HCT116 (cell line): Measurements from ENCODE around the gene HGFAC. TPM values are rescaled to one million over a fixed set of nuclear protein-coding genes. Genes with fewer than 3 reads are reported as not detected.

Experiments used
- ATAC-seq: fragments of 200-7000 bp; cut with Tn5 transposase; 2 replicates; pipeline ENCODE4 v1.9.1; 2020; ENCODE audit warnings: mild to moderate bottlenecking, moderate library complexity
- BruUV-seq: library from RNA; stranded (reverse); fragments of 400-500 nt; replicated peaks from 2 replicates; lab custom pipeline; 2021; lab: Mats Ljungman, UMichigan
- CTCF ChIA-PET: fragments of 300-600 bp; sonication (Branson Sonifier 250); formaldehyde crosslinking; loops from one replicate; lab custom pipeline; 2021; ENCODE audit warnings: antibody characterized with exemption; lab: Charles Lee
- POLR2A ChIA-PET: fragments of 300-600, 350-600 bp; sonication (Branson Sonifier 250); formaldehyde crosslinking; loops from one replicate; lab custom pipeline; 2021; ENCODE audit warnings: antibody characterized with exemption; lab: Charles Lee
- RAD21 ChIA-PET, 2 experiments: fragments of 300-600 bp; sonication (Branson Sonifier 250); formaldehyde crosslinking; loops; one replicate each; lab custom pipeline; 2023; ENCODE audit warnings: low total read pairs in 2 of 2; ENCODE audit not compliant: uncharacterized antibody in 2 of 2, unreplicated experiment in 2 of 2, low non-redundant PET in 1 of 2; lab: Charles Lee
- DNase-seq: peaks from one replicate; pipeline ENCODE4 v3.0.0-alpha.2; 2010; ENCODE audit warnings: low read depth, low spot score
- H2AFZ ChIP-seq: fragments of 200-600 bp; shearing (Covaris generic), sonication (generic); 2 replicates; pipeline ENCODE4 v1.6.1; 2017; ENCODE audit warnings: low read depth, mixed run types, mixed read lengths, antibody characterized with exemption, low read length; ENCODE audit not compliant: poor library complexity, severe bottlenecking
- H3K27ac ChIP-seq: 2 replicates; pipeline ENCODE4 v1.5.1; 2012; ENCODE audit warnings: low read depth, low read length
- H3K27me3 ChIP-seq: fragments of 200-600 bp; sonication (generic); 2 replicates; pipeline ENCODE4 v1.6.1; 2016; ENCODE audit warnings: mixed run types, low read length, mixed read lengths; ENCODE audit not compliant: insufficient read depth
- H3K36me3 ChIP-seq, 2 experiments: fragments of 200-500 bp in 1 of 2; fragments of 200-600 bp in 1 of 2; sonication (Bioruptor generic) in 1 of 2; sonication (generic) in 1 of 2; 2 replicates each; pipeline versions ENCODE4 v1.5.1 to v1.6.1; 2014 to 2016; ENCODE audit warnings: low read length in 2 of 2, inconsistent platforms in 1 of 2, mixed read lengths in 1 of 2, mixed run types in 1 of 2; ENCODE audit not compliant: insufficient read depth in 2 of 2, control insufficient read depth in 1 of 2
- H3K4me1 ChIP-seq, 2 experiments: fragments of 200-600 bp in 1 of 2; sonication (generic) in 1 of 2; 2 replicates each; pipeline versions ENCODE4 v1.5.1 to v1.6.1; 2012 to 2017; ENCODE audit warnings: low read length in 2 of 2, inconsistent platforms in 1 of 2, mild to moderate bottlenecking in 1 of 2, mixed read lengths in 1 of 2, mixed run types in 1 of 2, moderate library complexity in 1 of 2; ENCODE audit not compliant: insufficient read depth in 2 of 2, control insufficient read depth in 1 of 2
- H3K4me2 ChIP-seq: fragments of 200-600 bp; sonication (generic); 2 replicates; pipeline ENCODE4 v1.6.1; 2017; ENCODE audit warnings: mixed run types, low read length, mixed read lengths
- H3K4me3 ChIP-seq, 2 experiments: fragments of 200-600 bp in 1 of 2; sonication (generic) in 1 of 2; replicated peaks in 1 of 2; 2 replicates each; pipeline ENCODE4 v1.5.1; 2011 to 2016; ENCODE audit warnings: low read length in 2 of 2, control low read depth in 1 of 2, low read depth in 1 of 2, mild to moderate bottlenecking in 1 of 2, mixed read lengths in 1 of 2, mixed run types in 1 of 2
- H3K79me2 ChIP-seq: fragments of 200-600 bp; sonication (generic); 2 replicates; pipeline ENCODE4 v1.6.1; 2017; ENCODE audit warnings: mild to moderate bottlenecking, mixed run types, low read length, moderate library complexity, mixed read lengths; ENCODE audit not compliant: insufficient read depth
- H3K9ac ChIP-seq: fragments of 200-600 bp; sonication (generic); 2 replicates; pipeline ENCODE4 v1.6.1; 2016; ENCODE audit warnings: low read length, mixed read lengths
- H3K9me2 ChIP-seq: fragments of 200-600 bp; sonication (generic), shearing (Covaris generic); 2 replicates; pipeline ENCODE4 v1.6.1; 2017; ENCODE audit warnings: mixed run types, mild to moderate bottlenecking, moderate library complexity; ENCODE audit not compliant: insufficient read depth
- H3K9me3 ChIP-seq, 2 experiments: fragments of 200-500 bp in 1 of 2; fragments of 200-600 bp in 1 of 2; sonication (Bioruptor generic) in 1 of 2; sonication (generic) in 1 of 2; 2 replicates each; pipeline ENCODE4 v1.6.1; 2014 to 2017; ENCODE audit warnings: low read length in 2 of 2, mixed read lengths in 2 of 2, inconsistent platforms in 1 of 2, low read depth in 1 of 2, mild to moderate bottlenecking in 1 of 2, mixed run types in 1 of 2, moderate library complexity in 1 of 2; ENCODE audit not compliant: control insufficient read depth in 1 of 2, insufficient read depth in 1 of 2
- H4K20me1 ChIP-seq: fragments of 200-600 bp; sonication (generic), shearing (Covaris generic); 2 replicates; pipeline ENCODE4 v1.6.1; 2017; ENCODE audit warnings: mixed run types, mild to moderate bottlenecking, moderate library complexity; ENCODE audit not compliant: insufficient read depth
- CTCF ChIP-seq, 3 experiments: fragments of 200-600 bp in 1 of 3; sonication (generic) in 1 of 3; IDR thresholded peaks in 2 of 3; conservative IDR thresholded peaks in 1 of 3; 2 replicates each; pipeline ENCODE4 v1.5.1; 2012 to 2017; ENCODE audit warnings: low read depth in 2 of 3, low read length in 2 of 3, antibody characterized with exemption in 1 of 3, borderline replicate concordance in 1 of 3, control low read depth in 1 of 3, mild to moderate bottlenecking in 1 of 3, mixed read lengths in 1 of 3, mixed run types in 1 of 3, moderate library complexity in 1 of 3; ENCODE audit not compliant: insufficient read depth in 1 of 3
- EZH2 ChIP-seq: fragments of 200-600 bp; sonication (generic); IDR thresholded peaks from 2 replicates; pipeline ENCODE4 v1.6.1; 2017; ENCODE audit warnings: antibody characterized with exemption, mixed run types
- POLR2AphosphoS5 ChIP-seq: IDR thresholded peaks from 2 replicates; pipeline ENCODE4 v1.6.1; 2011; ENCODE audit warnings: mild to moderate bottlenecking, low read depth, low read length, moderate library complexity
- intact Hi-C: fragments of 100-400 bp; cut with micrococcal nuclease; formaldehyde crosslinking; loops from 2 replicates; pipeline ENCODE4 v1.10.0; 2022
- total RNA-seq: library from RNA; stranded (reverse); gene quantifications from one replicate; pipeline ENCODE4 v1.2.1, GENCODE V29; 2021; ENCODE audit not compliant: unreplicated experiment
- TF ChIP-seq, protein P1 (sequence below): IDR thresholded peaks from 2 replicates; pipeline ENCODE4 v1.6.1; 2012; ENCODE audit warnings: low read depth

HGFAC gene
- total RNA-seq, 1 experiment from 2014 or later: 1.1 TPM

- Histone ChIP-seq H3K9ac (no peak overlapping the region), H3K4me2 (no peak overlapping the region), H3K27me3 (no peaks in the 10 kb centered on the region), H3K4me1 (peaks cover 0 to 7% of the 10 kb centered on the region in 2 experiments; a peak in 2 of 4 replicates), H3K9me3 (no peaks in the 10 kb centered on the region), H3K79me2 (no peaks in the 10 kb centered on the region), H3K4me3 (no peak overlapping the region), H3K27ac (no peak overlapping the region), H2AFZ (no peak overlapping the region), H4K20me1 (no peaks in the 10 kb centered on the region), H3K36me3 (no peaks in the 10 kb centered on the region), H3K9me2 (no peaks in the 10 kb centered on the region)
- intact Hi-C loops: no loop called here
- TF ChIP-seq POLR2AphosphoS5: no peak
- TF ChIP-seq, protein P1, sequence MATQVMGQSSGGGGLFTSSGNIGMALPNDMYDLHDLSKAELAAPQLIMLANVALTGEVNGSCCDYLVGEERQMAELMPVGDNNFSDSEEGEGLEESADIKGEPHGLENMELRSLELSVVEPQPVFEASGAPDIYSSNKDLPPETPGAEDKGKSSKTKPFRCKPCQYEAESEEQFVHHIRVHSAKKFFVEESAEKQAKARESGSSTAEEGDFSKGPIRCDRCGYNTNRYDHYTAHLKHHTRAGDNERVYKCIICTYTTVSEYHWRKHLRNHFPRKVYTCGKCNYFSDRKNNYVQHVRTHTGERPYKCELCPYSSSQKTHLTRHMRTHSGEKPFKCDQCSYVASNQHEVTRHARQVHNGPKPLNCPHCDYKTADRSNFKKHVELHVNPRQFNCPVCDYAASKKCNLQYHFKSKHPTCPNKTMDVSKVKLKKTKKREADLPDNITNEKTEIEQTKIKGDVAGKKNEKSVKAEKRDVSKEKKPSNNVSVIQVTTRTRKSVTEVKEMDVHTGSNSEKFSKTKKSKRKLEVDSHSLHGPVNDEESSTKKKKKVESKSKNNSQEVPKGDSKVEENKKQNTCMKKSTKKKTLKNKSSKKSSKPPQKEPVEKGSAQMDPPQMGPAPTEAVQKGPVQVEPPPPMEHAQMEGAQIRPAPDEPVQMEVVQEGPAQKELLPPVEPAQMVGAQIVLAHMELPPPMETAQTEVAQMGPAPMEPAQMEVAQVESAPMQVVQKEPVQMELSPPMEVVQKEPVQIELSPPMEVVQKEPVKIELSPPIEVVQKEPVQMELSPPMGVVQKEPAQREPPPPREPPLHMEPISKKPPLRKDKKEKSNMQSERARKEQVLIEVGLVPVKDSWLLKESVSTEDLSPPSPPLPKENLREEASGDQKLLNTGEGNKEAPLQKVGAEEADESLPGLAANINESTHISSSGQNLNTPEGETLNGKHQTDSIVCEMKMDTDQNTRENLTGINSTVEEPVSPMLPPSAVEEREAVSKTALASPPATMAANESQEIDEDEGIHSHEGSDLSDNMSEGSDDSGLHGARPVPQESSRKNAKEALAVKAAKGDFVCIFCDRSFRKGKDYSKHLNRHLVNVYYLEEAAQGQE: no peak
- no peak for TF ChIP-seq EZH2
- TF ChIP-seq CTCF (IDR thresholded peaks at IDR 0.05 in 2 of 3, conservative IDR thresholded peaks at IDR 0.05 in 1 of 3; ENCODE audit: borderline replicate concordance in 1 of 3, insufficient read depth in 1 of 3, low read depth in 2 of 3, low read length in 2 of 3): peak in 1 of 3 experiments; percentile 28; a peak in 2 of 6 replicates
- peak; percentile 89 for ATAC-seq
- CTCF ChIA-PET: no interaction called here
- RAD21 ChIA-PET: no interaction called here
- POLR2A ChIA-PET: no interaction called here
- no TSS peak for BruUV-seq
- DNase-seq: peak; percentile 18
Observed at GRCh38 chr4:3399277-3400194, 42.2 kb upstream of the HGFAC start.
